ENCODE measurements around the gene STX10.

DNA sequence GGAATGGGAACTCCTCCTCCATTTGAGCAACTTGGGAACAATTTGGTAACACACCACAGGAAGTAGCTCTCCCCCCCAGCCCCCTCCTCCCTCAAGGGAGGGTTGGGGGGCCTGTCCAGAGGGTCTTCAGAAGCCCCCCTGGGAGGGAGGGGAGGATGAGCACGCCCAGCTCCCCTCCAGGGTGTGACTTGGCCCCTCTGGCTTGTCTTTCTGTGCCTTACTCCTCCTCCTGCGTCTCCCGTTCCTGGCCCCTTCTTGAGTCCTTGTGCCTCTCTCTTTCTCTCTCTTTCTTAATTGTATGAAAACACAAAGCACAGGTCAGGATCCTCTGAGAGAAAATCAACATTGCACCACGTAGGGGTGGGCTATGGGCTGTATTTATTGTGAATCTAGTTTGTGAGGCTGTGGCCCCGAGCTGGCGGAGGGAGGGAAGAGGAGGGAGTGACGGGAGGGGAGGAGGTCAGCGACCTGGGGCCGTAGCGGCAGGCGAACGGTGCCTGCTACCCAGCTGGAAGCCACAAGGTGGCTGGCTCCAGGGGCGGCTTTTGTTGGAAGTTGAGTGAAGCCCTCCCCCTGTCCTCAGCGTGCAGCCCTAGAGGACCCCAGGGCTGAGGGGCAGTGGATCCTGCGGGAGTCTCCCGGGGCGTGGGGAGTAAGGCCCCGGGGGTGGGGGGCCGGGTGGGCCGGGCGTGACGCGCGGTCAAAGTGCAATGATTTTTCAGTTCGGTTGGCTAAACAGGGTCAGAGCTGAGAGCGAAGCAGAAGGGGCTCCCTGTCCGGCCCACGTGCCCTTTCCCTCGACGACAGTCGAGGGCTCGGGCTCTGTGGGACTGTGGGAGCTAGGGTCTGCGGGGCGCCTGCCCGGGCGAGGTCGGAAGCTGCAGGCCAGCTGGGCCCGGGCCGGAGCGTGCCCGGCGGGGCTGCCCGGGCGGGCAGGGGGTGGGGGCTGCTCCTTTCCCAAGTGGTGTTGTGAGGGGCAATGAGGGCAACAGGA lies 53.9 kb downstream of the STX10 start:
- TF ChIP-seq, protein P1, sequence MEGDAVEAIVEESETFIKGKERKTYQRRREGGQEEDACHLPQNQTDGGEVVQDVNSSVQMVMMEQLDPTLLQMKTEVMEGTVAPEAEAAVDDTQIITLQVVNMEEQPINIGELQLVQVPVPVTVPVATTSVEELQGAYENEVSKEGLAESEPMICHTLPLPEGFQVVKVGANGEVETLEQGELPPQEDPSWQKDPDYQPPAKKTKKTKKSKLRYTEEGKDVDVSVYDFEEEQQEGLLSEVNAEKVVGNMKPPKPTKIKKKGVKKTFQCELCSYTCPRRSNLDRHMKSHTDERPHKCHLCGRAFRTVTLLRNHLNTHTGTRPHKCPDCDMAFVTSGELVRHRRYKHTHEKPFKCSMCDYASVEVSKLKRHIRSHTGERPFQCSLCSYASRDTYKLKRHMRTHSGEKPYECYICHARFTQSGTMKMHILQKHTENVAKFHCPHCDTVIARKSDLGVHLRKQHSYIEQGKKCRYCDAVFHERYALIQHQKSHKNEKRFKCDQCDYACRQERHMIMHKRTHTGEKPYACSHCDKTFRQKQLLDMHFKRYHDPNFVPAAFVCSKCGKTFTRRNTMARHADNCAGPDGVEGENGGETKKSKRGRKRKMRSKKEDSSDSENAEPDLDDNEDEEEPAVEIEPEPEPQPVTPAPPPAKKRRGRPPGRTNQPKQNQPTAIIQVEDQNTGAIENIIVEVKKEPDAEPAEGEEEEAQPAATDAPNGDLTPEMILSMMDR (IDR thresholded peaks at IDR 0.05): peak; percentile 43
- TF ChIP-seq EZH2 (IDR thresholded peaks at IDR 0.05): no peak
- TF ChIP-seq EZH2phosphoT487 (IDR thresholded peaks at IDR 0.05): no peak
